NCI-H2227 treated with DMSO at 0.1 percent for 48 hours (cell line): ENCODE data around the gene CTSA.
"Not testable (repeated sequence)": the region's sequence is repeated elsewhere in the genome, so short reads cannot be mapped to it uniquely, and the experiment has no call there.

Experiments used
- DNase-seq: peaks from one replicate; lab custom pipeline; 2025; lab: John Stamatoyannopoulos, UW

Gene CTSA

GRCh38 chr20:45896641-45897161 lies 5.6 kb downstream of the CTSA start:
- DNase-seq, result no peak

- no peak for DNase-seq
Measured at GRCh38 chr20:45897289-45897688, 6.2 kb downstream of the CTSA start.

- no peak for DNase-seq
Measured at GRCh38 chr20:45897692-45898091, 6.6 kb downstream of the CTSA start.

DNA sequence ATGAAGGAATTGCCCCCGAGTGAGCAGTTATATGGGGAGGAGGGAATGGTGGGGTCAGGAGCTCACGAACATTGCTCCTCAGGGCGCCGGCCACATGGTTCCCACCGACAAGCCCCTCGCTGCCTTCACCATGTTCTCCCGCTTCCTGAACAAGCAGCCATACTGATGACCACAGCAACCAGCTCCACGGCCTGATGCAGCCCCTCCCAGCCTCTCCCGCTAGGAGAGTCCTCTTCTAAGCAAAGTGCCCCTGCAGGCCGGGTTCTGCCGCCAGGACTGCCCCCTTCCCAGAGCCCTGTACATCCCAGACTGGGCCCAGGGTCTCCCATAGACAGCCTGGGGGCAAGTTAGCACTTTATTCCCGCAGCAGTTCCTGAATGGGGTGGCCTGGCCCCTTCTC lies 7.2 kb downstream of the CTSA start:
- no peak for DNase-seq

DNA sequence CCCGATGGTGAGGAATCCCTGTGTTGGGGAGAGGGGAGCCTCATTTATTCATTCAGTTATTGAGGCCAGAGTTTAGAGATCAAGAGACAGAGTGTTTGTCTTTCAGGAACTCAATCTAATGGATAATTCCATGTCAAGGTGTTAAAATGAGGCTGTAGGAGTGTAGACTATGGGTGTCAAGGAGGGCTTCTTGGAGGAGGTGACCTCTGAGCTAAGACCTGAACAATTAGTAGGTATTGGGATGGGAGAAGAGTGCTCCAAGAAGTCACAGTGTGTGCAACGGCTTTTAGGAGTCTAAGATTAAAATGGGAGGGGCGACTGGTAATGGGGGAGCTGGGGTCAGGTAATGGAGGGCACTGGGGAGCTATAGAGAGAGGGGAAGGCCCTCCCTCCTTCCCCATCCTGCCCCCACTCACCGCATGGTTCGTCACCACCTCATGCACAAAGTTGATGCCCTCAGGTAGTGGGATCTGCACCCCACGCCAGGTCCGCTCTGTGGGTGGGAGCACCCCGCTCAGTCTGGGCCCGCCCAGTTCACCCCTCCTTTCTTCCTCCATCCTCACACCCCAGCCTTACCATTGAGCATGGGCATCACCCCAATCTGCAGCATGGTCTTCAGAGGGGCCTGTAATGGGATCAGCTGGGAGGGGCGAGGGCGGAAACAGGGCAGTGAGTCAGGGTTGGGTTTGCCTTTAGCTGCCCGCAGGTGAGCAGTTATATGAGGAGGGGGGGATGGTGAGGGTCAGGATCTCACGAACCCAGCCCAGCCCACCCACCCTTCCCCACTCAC lies 8.1 kb downstream of the CTSA start:
- no peak for DNase-seq

DNA sequence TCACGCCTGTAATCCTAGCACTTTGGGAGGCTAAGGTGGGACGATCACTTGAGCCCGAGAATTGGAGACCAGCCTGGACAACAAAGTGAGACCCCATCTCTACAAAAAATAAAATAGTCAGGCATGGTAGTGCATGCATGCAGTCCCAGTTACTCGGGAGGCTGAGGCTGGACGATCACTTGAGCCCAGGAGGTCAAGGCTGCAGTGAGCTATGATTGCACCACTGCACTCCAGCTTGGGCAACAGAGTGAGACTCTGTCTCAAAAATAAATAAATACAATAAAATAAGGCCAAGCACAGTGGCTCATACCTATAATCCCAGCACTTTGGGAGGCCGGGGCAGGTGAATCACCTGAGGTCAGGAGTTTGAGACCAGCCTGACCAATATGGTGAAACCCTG lies 10.2 kb downstream of the CTSA start:
- not testable (repeated sequence) for DNase-seq

DNA sequence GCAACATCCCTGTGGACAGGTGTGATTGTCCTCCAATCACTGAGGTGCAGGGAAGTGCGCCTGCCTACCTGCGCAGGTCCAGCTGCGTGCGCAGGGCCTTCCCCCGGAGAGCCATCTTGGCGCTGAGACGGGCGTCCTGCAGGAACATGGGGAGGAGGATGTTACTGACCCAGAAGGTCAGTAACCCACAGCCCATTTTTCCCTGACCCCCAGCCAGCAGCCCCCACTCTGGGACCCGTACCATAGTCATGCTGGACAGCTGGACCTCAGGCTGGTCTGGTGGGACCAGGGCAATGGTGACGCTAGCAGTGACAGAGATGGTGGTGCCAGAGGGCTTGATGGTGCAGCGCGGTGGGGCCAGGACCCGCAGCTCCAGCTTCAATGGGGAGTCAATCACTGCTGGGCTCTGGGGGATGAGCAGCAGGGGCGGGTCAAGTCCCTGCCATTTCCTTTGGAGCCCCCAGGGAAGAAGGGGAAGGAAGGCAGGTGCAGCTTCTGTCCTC lies 11.1 kb downstream of the CTSA start:
- DNase-seq, result no peak

- DNase-seq, result no peak
Measured at GRCh38 chr20:45904583-45905504, 13.7 kb downstream of the CTSA start.

DNA sequence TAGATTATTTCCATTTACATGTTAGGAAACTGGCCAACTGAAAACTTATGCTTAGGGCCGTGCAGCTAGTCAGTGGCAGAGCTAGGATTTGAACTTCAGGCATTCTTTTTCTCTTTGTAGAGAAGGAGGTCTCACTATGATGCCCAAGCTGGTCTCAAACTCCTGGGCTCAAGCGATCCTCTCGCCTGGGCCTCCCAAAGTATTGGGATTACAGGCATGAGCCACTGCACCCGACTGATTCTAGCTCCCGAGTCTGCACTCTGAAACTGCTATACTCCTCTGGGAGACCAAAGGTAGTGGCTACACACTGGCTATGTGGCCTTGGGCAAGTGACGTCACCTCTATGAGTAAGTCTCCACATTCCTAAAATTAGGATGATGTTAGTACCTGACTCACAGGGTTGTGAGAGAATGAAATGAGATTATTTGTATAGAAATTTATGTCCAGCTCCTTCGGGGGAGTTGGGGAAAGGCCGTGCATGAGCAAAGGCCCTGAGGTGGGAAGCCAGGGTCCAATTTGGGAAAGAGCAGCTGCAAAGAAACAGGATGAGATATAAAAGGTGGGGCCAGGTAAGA lies 14.5 kb downstream of the CTSA start:
- no peak for DNase-seq

- DNase-seq, result no peak
Measured at GRCh38 chr20:45907219-45907948, 16.2 kb downstream of the CTSA start.

- no peak for DNase-seq
Measured at GRCh38 chr20:45908084-45908483, 16.9 kb downstream of the CTSA start.

DNA sequence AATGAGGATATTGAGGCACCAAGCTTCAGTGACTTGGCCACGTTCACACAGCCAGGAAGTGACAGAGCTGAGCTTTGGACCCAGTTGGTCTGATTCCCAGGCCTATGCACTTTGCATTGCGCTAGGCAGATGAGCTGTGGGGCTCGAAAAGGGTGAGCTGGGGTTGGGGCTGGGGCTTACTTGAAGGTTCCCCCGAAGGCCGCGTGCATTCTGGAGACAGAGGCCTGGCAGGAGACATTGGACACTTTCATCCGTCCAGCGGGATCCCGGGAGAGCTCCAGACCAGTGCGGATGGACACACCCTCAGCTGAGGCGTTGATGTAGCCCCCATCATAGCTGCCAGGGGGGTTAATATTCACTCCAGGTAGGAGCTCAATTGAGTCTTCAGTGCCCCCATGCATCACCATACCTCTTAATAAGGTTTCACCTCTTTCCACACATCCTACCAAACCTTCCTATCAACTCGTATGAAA lies 18.2 kb downstream of the CTSA start:
- no peak for DNase-seq

- DNase-seq, result no peak
Measured at GRCh38 chr20:45909817-45910669, 18.9 kb downstream of the CTSA start.

DNA sequence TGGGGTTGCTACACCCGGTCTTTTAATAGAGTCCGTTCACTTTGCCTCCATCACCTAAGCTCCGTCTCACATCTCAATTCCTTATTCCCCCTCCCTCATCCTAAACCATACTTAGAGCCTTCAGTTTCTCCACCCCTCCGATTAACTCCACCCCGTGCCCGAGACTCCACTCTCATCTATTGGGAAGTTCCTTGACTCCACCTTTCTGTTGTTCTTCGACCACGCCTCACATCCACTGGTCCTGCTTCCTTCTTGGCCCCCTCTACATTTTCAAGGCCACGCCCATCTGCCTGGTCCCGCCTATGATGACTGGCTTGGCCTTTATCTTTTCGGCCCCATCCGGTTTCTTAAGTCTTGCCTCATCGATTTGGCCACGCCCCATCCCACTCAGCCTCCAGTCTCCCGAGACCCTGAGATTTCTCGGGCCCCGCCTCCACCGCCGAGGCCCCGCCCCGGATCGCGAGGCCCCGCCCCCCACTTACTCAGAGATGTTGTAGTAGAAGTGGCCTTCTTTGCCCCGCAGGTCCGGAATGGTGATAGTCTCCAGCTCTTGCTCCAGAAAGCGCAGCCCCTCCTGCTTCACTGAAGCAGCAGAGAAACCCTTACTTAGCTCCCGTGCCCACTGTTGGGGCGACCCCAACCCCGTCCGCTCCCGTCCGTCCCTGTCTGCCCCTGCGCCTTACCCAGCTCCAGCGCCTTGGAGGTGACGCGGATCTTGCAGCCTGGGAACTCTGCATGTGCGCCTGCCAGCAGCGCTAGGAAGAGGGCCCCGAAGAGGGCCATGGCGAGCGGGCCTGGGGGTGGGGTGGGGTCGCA lies 19.7 kb downstream of the CTSA start:
- DNase-seq, result peak; percentile 99

GRCh38 chr20:45911486-45912343 lies 20.6 kb downstream of the CTSA start, which contains the start of gene PLTP:
PLTP (minus strand) TSS chr20:45912155; CDS start chr20:45911452, 703 bp downstream.
- DNase-seq, result peak; percentile 69

GRCh38 chr20:45912344-45912682 lies 21.2 kb downstream of the CTSA start:
- no peak for DNase-seq

GRCh38 chr20:45913116-45913515 lies 22.0 kb downstream of the CTSA start:
- no peak for DNase-seq

- DNase-seq, result no peak
Measured at GRCh38 chr20:45917790-45918141, 26.6 kb downstream of the CTSA start.
